GM12891 (cell line): Measurements from ENCODE around the gene KRTAP3-2.

Experiments
- POLR2A ChIP-seq: IDR thresholded peaks from 2 replicates; pipeline ENCODE4 v1.6.1; 2011; ENCODE audit warnings: low read depth, low read length, control low read depth
- TAF1 ChIP-seq: IDR thresholded peaks from 2 replicates; pipeline ENCODE4 v1.6.1; 2011; ENCODE audit warnings: low read depth, low read length, control low read depth

DNA sequence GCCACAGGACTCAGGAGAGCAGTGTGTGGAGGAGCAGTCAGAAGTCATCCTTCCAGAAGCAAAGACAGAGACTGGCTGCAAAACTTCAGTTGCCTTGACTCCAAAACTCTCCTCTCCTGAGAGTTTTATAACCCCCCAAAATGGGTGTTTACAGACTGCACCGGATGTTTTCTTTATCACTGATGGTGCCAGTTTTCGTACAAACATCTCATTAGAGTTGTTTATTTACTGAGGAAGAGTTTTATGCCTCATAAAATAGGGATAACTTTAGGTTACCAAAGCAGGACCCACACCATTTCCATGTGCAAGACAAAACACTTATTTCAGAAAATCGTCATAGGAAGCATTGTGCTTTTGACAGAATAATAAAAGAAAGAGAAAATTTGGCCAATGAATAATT lies 15.5 kb downstream of the KRTAP3-2 start, which contains the start of gene KRT40:
- TF ChIP-seq POLR2A: no peak
- TF ChIP-seq TAF1: no peak
